Stimulated activated CD4-positive, alpha-beta T cell treated with anti-CD3 and anti-CD28 coated beads, Interleukin-4, amount 100 ng/mL, for 4 hours (primary cell): ENCODE measurements around the gene RHOV.
A peak's percentile ranks its signal among the peaks of the same experiment; 100 is the strongest.

Experiments used
- DNase-seq, 2 experiments: peaks; one replicate each; pipeline ENCODE4 v3.0.0-alpha.2; 2020

RHOV gene

GRCh38 chr15:40843885-40844695 is 29.9 kb downstream of the RHOV start, which contains the start of gene SPINT1:
SPINT1 (plus strand) TSS chr15:40844048; CDS start chr15:40844555, 507 bp downstream.
- peak; percentile 80 to 85 for DNase-seq

GRCh38 chr15:40843261-40843884 is 30.7 kb downstream of the RHOV start:
- DNase-seq: no peak

GRCh38 chr15:40841741-40842140 is 32.3 kb downstream of the RHOV start:
- DNase-seq: no peak

- no peak for DNase-seq
Measured at GRCh38 chr15:40838756-40839155, 35.3 kb downstream of the RHOV start.

GRCh38 chr15:40836020-40836419 is 38.0 kb downstream of the RHOV start:
- DNase-seq: no peak

- no peak for DNase-seq
Measured at GRCh38 chr15:40832903-40833302, 41.1 kb downstream of the RHOV start.

- DNase-seq: no peak
Measured at GRCh38 chr15:40831861-40832260, 42.2 kb downstream of the RHOV start.

- DNase-seq: no peak
Measured at GRCh38 chr15:40830884-40831283, 43.1 kb downstream of the RHOV start.

GRCh38 chr15:40829115-40829514 is 44.9 kb downstream of the RHOV start:
- DNase-seq: no peak

GRCh38 chr15:40828447-40829036 is 45.5 kb downstream of the RHOV start, which contains the start of gene PPP1R14D:
PPP1R14D (minus strand) TSS chr15:40828708; CDS start chr15:40828641, 67 bp downstream.
- DNase-seq: no peak

- DNase-seq: no peak
Measured at GRCh38 chr15:40826423-40827075, 47.5 kb downstream of the RHOV start.

GRCh38 chr15:40825661-40826422 is 48.2 kb downstream of the RHOV start:
- DNase-seq: no peak

GRCh38 chr15:40823572-40824343 is 50.3 kb downstream of the RHOV start:
- DNase-seq: no peak
